Stimulated activated CD4-positive, alpha-beta T cell treated with anti-CD3 and anti-CD28 coated beads, Interleukin-2, amount 100 ng/mL, for 24 hours (primary cell): ENCODE data around the gene SLC35A2.
A peak's percentile ranks its signal among the peaks of the same experiment; 100 is the strongest.

ENCODE experiments used
- DNase-seq, 2 donors: peaks; one replicate each; pipeline ENCODE4 v3.0.0-alpha.2; 2020

Gene SLC35A2

GRCh38 chrX:48911412-48912182 is at the start of gene SLC35A2:
TSS of gene SLC35A2 (minus strand) at chrX:48911646. CDS start at chrX:48911636, 10 bp downstream.
- peak; percentile 87 for DNase-seq

GRCh38 chrX:48960291-48960690 is 48.8 kb upstream of the SLC35A2 start:
- no peak for DNase-seq

DNA sequence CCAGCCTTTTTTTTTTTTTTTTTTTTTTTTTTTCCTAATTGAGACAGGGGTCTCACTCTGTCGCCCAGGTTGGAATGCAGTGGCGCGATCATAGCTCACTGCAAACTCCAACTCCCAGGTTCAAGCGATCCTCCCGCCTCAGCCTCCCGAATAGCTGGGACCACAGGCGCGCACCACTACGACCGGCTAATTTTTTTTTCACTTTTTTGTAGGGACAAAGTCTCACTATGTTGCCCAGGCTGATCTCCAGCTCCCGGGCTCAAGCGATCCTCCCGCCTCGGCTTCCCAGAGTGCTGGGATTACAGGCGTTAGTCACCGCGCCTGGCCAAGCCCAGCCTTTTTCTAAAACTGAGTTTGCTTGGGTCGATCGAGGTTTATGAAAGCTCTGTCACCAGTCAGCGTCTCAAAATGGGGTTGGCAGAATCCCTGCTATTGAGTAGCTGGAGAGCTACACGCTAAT is 47.2 kb upstream of the SLC35A2 start:
- peak in 1 of 2 donors; percentile 21 for DNase-seq

GRCh38 chrX:48957827-48958634 is 46.6 kb upstream of the SLC35A2 start:
- DNase-seq: peak; percentile 89

GRCh38 chrX:48957477-48957826 is 46.0 kb upstream of the SLC35A2 start, which contains the start of gene OTUD5:
TSS of gene OTUD5 (minus strand) at chrX:48957607. CDS start at chrX:48957570, 37 bp downstream.
- peak; percentile 72 to 74 for DNase-seq

DNA sequence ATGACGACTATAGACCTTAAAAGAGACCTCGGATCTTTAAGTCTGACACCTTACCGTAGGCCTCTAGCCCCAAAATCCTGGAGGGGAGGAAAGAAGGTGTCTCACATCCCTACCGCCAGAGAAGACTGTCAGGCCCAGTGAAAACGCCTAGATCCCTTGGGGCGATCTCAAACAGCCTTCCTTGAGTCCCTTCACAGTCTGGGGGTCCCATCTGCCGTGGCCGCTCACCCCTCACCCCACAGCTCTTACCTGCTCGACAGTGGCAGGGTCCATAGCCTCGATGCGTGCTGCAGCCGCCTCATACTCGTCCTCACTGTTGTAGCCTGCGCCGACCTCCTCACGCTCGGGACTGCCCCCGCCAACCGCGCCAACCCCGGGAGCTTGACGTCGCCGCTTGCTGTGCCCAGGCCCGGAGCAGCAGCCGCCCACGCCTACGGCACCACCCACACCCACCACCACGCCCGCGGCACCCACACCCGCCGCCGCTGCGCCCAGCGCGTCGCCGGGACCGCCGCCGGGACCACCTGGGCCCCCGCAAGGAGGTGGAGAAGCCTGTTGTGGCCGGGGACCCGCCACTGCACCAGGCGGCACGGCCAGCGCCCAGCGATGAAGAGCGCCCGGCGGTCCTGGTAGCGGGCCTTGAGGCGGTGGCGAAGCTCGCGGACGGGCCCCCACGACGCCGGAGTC is 45.4 kb upstream of the SLC35A2 start:
- DNase-seq: peak; percentile 53 to 59

GRCh38 chrX:48948589-48948988 is 37.1 kb upstream of the SLC35A2 start:
- no peak for DNase-seq

DNA sequence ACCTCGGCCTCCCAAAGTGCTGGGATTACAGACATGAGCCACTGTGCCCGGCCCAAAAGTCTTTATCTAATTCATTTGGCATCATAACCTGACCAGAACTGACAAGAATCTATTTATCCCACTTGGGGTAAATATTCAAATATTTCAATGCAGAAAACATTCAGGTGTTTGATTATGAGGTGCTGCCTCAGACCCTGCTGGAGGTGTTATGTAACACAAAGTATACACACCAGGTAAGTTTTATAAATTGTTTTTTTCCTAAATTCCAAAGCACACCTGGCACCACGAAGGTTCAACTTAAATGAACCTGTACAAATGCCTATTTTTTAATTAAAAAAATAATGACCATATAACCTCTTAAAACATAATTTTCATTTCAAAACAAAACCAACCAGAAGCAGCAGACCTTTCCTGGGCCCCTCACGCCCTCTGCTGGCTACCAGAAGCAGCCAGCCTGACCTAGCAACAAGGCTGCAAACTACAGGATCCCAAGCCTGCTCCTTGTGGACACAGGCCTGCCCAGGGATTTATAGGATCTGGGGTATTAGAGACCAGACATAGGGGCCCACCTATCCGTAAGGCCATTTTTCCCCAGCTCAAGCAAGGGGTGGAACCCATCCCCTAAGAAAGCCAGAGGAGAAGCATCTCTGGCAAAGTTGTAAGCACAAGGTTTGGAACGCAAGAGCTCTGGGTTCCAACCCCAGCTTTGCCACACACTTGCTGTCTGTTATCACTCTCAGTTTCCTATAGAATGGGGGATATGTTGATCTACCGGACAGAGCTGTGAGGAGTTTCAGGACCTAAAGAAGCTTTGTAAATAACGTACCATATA is 34.3 kb upstream of the SLC35A2 start:
- DNase-seq: peak; percentile 51 to 53

- no peak for DNase-seq
These were observed 31.4 kb upstream of the SLC35A2 start for GRCh38 chrX:48942895-48943294.

DNA sequence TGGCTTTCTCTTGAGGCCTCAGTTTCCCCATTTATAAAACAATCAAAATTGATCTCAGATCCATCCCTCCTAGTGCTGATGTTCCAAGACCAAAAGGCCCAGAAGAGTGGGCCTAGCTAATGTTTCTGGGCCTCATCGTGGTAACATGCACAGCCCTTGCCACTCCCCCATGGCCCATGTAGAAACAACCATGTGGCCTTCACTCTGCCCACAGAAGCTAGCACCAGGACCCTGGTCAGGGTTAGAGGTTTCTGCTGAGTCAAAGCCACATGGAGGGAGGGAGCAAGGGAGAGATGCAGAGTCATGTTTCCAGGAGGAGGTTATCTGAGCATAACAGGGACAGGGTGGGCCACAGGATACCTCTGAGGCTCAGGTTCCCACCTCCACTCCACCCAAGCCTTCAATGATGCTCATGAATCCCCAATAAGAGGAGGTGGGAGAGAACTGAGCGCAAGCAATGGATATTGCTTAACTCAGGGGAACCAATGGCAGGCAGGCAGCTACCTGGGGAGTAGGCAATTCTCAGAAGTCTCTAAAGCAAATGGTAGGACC is 29.0 kb upstream of the SLC35A2 start:
- no peak for DNase-seq

GRCh38 chrX:48939524-48940228 is 28.2 kb upstream of the SLC35A2 start:
- DNase-seq: no peak

GRCh38 chrX:48938721-48939425 is 27.4 kb upstream of the SLC35A2 start:
- peak; percentile 68 to 74 for DNase-seq

GRCh38 chrX:48937054-48937907 is 25.8 kb upstream of the SLC35A2 start:
- peak; percentile 86 to 88 for DNase-seq

DNA sequence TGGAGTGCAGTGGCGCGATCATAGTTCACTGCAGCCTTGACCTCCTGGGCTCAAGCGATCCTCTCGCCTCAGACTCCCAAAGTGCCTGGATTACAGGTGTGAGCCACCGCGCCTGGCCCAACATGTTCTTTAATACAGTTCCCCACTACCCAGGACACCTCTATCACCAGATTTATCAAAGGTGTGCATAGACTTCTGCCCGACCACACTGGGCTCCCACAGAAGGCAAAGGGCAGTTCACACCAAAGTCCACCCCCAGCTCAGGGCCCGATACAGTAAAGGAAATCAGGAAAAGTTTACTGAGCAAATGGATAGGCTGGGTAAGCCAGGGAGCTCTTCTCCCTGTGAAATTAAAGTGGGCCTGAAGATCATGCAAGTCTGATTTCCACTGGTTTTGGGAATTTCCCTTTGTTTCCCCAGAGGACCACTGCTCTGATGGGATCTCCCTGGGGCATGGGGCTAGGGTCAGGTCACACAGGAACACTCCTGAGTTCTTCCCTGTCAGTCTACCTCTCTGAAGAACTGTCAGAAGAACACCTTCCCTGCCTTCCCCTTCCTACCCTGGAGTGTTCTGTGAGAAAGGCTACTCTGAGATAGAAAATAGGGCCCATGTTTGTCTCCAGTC is 25.1 kb upstream of the SLC35A2 start:
- DNase-seq: no peak

DNA sequence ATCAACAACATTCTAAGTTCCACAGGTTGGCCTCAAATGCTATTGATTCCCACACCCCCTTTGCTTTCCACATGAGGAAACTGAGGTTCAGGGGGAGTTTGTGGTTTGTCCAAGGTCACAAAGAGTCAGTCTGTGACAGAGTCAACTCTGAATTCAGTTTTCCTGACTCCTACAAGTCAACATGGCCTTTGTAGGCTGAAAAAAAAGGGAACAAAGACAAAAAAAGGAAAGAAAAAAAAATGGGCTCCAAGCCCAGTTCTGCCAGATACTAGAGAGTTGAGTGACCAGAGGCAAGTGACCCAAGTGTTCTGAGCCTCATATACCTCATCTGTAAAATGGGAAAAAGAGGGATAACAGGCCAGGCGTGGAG is 23.8 kb upstream of the SLC35A2 start:
- DNase-seq: no peak

GRCh38 chrX:48934581-48935300 is 23.3 kb upstream of the SLC35A2 start:
- DNase-seq: peak in 1 of 2 donors; percentile 32

GRCh38 chrX:48933757-48934156 is 22.3 kb upstream of the SLC35A2 start:
- peak in 1 of 2 donors; percentile 28 for DNase-seq

DNA sequence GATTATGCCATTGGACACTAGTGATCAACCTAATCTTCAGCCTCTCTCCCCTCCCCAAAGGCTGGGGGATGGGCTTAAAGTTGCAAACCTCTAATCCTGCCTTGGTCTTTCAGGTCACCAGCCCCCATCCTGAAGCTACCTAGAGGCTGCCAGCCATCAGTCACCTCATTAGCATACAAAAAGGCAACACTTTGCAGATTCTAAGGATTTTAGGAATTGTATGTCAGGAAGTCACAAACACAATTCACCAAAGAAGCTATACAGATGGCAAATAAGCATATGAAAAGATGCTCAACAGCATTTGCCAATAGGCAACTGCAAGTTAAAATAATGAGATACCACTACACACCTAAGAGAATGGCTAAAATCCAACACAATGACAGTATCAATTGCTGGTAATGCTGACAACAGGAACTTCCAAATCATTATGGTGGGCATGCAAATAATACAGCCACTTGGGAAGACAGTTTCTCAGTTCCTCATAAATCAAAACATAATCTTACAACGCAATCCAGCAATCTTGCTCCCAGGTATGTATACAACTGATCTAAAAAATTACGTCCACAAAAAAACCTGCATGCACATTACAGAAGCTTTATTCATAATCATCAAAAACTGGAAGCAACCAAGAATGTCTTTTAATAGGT is 16.4 kb upstream of the SLC35A2 start:
- DNase-seq: no peak
